AG09309 (cell line): ENCODE measurements around the gene ZC3H12C.

ENCODE experiments used
- DNase-seq: peaks from one replicate; pipeline ENCODE4 v3.0.0-alpha.2; 2010; ENCODE audit warnings: low read depth
- H3K4me3 ChIP-seq: 2 replicates; pipeline ENCODE4 v1.5.1; 2011; ENCODE audit warnings: mild to moderate bottlenecking, low read depth, low read length, moderate library complexity; ENCODE audit not compliant: control insufficient read depth
- TF ChIP-seq, protein P1 (sequence below): IDR thresholded peaks from 2 replicates; pipeline ENCODE4 v1.5.1; 2011; ENCODE audit warnings: mild to moderate bottlenecking, low read depth, low read length, inconsistent platforms; ENCODE audit not compliant: insufficient read depth, control insufficient read depth; ENCODE audit errors: missing control alignments

The ZC3H12C gene

DNA sequence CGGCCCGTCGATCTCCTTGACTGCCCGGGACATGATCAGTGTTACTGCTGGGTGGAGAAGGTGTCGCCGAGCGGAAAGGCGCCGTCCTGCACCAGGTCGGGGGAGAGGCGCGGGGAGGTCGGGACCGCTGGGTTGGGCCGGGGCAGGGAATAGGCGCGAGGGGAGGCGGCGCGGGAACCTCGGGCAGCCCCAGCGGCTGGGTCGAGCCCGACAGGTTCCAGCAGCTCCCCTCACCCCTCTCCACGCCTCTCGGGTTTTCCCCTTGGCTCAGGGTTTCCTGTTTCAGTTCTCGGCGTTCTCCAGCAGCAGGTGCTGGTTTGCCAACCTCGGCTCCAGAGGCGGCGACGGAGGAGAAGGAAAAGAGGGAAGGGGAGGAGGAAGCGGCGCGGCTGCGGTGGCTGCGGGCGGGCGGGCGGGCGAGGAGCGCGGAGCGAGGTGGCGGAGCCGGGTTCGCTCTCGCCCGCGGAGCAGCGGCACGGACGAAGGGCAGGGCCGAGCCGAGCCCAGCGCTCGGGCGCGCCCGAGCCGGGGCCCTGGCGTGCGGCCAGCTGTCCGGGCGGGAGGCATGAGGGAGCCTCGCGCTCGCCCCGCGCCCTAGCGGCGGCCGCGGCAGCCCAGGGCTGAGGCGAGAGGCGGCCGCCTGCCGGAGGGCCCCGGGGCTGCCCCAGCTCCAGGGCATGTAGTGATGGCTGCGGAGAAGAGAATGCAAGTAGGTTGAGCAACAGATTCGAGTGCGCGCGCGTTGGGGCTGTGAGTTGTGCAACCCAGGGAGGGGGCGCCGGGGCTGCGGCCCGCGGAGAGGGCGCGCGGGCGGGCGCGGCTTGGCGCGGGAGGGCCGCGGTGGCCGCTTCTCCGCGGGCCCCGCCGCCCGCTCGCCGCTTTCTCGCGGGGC, at the start of gene ZC3H12C:
Gene ZC3H12C (plus strand): TSS at position 878 of the 892 bp plus-strand sequence. CDS start 20 bp downstream, outside the sequence.
- DNase-seq: no peak
- TF ChIP-seq, protein P1, sequence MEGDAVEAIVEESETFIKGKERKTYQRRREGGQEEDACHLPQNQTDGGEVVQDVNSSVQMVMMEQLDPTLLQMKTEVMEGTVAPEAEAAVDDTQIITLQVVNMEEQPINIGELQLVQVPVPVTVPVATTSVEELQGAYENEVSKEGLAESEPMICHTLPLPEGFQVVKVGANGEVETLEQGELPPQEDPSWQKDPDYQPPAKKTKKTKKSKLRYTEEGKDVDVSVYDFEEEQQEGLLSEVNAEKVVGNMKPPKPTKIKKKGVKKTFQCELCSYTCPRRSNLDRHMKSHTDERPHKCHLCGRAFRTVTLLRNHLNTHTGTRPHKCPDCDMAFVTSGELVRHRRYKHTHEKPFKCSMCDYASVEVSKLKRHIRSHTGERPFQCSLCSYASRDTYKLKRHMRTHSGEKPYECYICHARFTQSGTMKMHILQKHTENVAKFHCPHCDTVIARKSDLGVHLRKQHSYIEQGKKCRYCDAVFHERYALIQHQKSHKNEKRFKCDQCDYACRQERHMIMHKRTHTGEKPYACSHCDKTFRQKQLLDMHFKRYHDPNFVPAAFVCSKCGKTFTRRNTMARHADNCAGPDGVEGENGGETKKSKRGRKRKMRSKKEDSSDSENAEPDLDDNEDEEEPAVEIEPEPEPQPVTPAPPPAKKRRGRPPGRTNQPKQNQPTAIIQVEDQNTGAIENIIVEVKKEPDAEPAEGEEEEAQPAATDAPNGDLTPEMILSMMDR: peak; percentile 33

DNA sequence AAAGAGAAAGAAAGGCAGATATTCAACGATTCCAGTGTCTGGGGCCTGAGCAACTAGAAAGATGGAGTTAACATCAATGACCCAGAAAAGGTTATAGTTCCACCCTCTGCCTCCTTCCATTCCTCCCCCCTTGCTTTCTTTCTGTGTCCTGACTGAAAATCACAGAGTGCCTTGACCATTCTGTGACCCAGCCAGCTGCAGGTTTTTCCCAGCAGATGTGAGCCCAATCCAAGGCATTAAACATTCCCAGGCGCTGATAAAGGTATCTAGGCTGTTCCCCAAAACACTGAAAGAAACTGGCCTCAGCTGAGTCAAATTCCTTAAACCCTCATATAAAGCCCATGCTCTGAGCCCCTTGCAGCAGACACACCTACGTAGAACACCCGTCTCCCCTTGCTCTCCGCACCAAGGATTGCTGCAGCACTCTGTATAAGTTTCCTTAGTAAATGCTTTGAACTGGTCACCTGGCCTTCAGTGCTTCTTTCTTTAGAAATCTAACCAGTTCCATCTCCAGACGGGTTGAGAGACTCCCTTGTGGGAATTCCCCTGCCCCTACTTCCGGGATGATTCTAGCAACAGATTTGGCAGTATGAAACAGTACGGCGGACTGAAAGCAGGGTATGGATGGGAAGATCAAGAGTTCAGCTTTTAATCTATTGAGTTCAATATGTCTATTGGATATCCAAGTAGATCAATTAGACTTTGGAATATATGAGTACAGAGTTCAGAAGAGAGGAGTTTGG, 48.8 kb upstream of the ZC3H12C start:
- H3K4me3 ChIP-seq: no peak overlapping the region
- no peak for DNase-seq
- TF ChIP-seq, protein P1: no peak

More for the DNA sequence above, at the start of gene ZC3H12C:
- peak within 1 kb of the TSS; percentile 50 for H3K4me3 ChIP-seq

DNA sequence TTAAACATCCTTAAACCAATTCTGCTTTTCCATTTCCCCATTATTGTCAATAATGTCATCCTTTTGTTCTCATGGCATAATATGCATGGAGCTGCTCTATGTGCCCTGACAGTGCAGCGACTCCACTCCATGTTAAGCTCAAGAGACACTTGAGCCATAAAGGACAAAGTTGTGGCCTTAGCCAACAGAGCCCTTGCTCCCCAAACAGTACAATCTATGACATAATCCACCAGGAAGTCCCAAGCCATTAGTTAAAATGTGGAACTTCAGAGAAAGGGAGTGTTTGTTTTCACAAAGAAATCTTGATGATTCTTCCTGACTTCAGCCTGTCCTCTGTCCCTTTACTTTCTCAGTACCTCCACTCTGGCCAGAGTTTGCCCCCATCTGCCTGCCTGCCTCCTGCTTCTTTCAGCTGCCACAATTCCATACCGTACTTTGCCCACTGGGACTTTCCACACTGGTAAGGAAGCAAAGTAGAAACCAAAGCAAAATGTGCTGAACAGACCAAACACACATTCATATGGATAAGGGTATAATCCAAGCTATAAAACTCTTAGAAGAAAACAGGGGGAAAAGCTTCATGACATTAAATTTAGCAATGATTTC, 46.3 kb upstream of the ZC3H12C start:
- TF ChIP-seq, protein P1: no peak
- H3K4me3 ChIP-seq: no peak overlapping the region
- DNase-seq: no peak

DNA sequence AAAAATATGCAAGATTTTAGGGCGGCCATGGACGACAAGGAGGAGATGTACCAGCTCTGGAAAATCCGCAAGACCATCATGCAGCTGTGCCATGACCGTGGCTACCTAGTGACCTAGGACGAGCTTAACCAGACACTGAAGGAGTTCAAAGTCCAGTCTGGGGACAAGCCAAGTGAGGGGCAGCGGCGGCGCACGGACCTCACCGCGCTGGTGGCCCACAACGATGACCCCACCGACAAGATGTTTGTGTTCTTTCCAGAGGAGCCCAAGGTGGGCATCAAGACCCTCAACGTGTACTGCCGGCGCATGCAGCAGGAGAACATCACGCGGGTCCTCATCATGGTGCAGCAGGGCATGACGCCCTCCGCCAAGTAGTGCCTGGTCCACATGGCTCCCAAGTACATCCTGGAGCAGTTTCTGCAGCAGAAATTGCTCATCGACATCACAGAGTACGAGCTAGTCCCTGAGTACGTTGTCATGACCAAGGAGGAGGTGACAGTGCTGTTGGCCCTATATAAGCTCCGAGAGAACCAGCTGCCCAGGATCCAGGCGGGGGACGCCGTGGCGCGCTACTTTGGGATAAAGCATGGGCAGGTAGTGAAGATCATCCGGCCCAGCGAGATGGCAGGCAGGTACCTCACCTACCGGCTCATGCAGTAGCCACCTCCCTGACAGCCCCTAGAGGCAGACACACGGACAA, 43.5 kb upstream of the ZC3H12C start:
- no peak for DNase-seq
- TF ChIP-seq, protein P1: no peak
- H3K4me3 ChIP-seq: no peak overlapping the region

DNA sequence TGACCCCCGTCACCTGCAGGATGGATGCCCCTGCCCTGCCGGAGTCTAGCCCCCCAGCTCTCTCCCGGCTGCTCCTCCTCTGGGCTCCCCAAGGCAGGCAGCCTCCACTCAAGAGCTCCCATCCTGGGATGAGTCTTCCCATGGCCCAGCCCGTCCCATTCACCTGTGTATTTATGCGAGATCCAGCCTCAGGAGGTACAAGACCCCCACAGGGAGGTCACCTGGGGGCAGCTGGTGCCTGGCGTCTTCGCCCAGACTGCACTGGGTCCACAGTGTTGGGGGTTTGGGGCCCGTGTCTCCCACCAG, 43.0 kb upstream of the ZC3H12C start:
- DNase-seq: no peak
- H3K4me3 ChIP-seq: no peak overlapping the region
- TF ChIP-seq, protein P1: no peak

DNA sequence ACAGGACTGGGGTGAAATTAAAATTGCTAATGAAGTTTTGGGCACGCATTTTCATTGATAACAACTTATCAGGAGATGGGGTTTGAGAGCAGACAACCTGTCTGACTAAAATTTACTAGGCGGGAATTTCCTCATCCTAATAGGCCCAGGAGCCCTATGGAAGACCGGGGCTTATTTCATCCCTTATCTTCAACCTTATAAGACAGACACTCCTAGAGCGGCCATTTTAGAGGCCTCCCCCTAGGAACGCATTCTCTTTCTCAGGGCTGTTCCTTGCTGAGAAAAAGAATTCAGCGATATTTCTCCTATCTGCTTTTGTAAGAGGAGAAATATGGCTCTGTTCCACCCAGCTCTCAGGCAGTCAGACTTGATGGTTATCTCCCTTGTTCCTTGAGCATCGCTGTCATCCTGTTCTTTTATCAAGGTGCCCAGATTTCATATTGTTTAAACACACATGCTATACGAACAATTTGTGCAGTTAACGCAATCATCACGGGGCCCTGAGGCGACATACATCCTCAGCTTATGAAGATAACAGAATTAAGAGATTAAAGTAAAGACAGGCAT, 39.3 kb upstream of the ZC3H12C start:
- H3K4me3 ChIP-seq: no peak overlapping the region
- TF ChIP-seq, protein P1: no peak
- DNase-seq: no peak
